Measurements from ENCODE around the gene C15orf62.

The C15orf62 gene

DNA sequence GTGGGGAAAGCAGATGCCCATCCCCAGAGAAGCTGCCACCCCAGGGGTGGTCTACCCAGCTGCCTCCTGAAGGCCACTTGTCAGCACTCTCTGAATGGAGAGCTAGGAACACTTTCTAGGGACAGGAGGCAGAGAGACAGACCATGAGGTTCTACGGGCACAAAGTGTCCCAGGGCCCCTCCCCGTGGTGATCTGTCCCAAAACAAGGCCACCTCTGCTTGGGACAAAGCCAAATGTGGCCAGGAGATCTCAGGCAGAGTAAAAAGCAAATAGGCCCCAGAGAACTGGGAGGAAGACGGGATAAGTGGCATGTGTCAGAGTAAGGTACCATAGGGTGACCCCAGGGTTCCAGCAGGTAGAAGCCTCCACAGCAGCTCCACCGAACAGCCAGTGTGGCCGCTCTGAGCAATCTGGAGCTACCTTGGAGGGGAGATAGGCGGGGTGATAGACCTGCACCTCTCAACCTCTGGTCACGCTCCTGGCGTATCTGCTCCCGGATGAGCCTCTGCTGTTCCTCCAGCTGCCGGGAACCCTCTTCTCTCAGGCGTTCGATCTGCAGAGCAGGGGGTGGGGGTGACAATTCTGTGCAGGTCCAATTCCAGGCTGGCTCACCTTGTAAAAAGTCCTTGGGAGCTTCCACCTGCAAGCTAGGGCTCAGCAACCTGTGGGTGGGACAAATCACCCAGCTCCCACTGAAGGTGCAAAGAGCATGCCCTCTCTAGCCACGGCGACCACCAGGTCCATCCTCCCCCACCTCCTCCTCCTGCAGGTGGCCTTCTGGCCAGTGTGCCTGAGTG lies 6.2 kb downstream of the C15orf62 start:
- DNase-seq (ENCODE audit: extremely low read depth in 1 of 2, low read depth in 1 of 2): no peak

DNA sequence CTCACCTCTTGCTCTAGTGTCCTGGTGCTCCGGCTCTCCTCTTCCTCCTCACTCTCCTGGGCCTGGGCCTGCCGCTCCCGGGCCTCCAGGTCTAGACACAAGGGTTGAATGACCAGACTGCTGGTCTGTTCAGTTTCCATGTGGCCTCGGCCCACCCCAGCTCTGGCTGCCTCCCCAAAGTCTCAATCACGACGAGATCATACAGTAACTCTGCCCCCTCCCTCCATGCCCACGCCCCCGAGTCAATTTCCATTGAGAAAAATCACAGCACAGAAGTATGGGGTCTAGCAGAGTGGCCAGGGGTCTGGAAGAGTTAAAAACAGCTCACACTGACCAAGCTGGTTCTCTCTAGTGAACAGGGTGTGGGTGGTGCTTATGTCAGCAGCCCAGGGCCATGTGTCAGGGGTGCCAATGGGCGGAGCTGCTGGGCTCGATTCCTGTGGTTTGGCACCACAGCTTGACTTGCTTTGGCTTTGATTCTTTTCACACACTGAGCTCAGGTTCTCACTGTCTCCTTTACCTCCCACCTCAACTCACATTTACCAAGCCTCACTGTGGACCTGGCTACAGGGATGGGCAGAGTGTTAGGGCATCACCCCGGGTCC lies 6.9 kb downstream of the C15orf62 start:
- DNase-seq (ENCODE audit: extremely low read depth in 1 of 2, low read depth in 1 of 2): no peak

DNA sequence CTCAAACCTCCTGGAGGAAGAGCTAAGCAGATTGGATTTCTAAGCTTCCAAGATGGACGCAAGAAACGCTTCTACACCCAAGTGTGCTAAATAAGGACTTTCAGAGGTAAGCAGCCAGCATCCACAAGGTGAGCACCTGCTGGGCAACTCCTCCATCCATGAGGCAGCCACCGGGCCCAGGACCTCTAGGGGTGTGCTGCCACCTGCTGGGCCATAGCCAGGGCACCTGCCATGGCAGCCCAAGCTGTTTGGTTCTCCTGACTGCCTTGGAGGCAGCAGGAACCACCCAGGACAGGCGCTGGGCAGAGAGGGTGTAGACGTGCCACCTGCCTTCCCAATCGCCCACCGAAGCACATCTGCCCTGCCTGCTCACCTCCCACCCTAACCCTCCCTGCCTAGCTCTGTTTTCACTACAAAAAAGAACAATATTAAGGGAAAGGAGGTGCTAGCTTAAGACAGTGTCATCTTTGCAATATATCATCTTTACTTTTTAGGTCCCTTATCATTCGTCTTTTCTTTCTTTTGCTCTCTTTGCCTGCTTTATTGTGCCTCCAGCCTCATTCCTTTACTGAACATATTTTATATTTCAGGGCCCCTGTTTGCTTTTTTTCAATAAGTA lies 12.9 kb downstream of the C15orf62 start:
- peak in 1 of 2 donors; percentile 70 for DNase-seq (ENCODE audit: extremely low read depth in 1 of 2, low read depth in 1 of 2)

GRCh38 chr15:40785164-40785563 lies 15.4 kb downstream of the C15orf62 start:
- no peak for DNase-seq (ENCODE audit: extremely low read depth in 1 of 2, low read depth in 1 of 2)

- DNase-seq (ENCODE audit: extremely low read depth in 1 of 2, low read depth in 1 of 2): no peak
These were observed 16.0 kb downstream of the C15orf62 start for GRCh38 chr15:40785814-40786213.

DNA sequence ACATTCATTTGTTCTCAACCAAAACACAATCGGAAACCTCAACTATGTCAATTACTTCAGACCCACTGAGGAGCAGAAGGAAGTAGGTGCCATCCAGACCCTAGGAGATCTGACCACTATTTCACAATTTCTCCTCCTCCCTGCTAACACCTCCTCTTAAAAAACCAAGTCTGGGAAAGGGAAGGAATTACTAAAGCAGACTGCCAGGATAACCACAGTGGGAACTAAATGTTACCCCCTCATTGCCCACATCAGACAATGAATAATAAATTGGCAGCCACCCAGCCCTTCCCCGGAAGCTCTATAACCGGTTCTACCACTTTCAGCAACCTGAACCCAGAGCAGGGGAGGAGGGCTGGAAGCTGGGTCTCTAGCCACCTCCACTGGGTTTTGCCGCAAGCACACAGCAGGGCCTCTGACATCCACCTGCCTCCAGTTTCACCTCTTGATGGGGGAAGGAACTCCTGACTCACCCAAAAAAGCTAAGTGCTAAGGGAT lies 17.6 kb downstream of the C15orf62 start:
- peak in 1 of 2 donors; percentile 14 for DNase-seq (ENCODE audit: extremely low read depth in 1 of 2, low read depth in 1 of 2)

DNA sequence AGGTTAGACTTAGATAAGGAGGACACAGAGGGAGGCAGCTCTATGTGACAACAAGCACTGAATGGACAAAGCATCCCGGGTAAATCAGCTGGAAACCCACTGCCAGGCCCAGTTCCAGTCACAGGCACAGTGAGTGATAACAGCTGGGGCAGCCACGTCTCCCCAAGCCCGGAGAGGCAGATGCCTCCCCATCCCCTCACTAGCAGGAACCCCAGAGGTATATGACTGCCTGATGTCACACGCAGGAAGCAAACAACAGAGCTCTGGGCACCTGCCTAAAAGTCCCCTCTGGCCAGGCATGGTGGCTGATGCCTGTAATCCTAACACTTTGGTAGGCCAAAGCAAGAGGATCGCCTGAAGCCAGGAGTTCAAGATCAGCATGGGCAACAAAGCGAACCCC lies 18.2 kb downstream of the C15orf62 start:
- DNase-seq (ENCODE audit: extremely low read depth in 1 of 2, low read depth in 1 of 2): no peak

- DNase-seq (ENCODE audit: extremely low read depth in 1 of 2, low read depth in 1 of 2): no peak
These were observed 19.3 kb downstream of the C15orf62 start for GRCh38 chr15:40789119-40789518.

DNA sequence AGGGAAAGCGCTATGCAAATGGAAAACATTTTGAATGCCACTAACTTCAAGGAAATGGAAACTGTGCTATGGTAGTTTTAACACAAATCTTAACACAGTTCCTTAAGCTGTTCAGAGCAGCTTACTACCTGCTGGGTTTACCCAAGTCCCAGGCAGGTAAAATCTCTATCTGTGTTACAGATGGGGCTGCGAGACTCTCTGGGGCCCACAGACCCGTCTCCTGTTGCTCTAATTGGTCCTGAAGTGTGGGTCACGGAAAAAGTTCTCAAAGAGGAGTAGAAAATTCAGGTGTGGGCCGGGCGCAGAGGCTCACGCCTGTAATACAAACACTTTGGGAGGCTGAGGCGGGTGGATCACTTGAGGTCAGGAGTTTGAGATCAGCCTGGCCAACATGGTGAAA lies 20.2 kb downstream of the C15orf62 start:
- no peak for DNase-seq (ENCODE audit: extremely low read depth in 1 of 2, low read depth in 1 of 2)

- DNase-seq (ENCODE audit: extremely low read depth in 1 of 2, low read depth in 1 of 2): no peak
These were observed 20.9 kb downstream of the C15orf62 start for GRCh38 chr15:40790718-40791117.

GRCh38 chr15:40792394-40792793 lies 22.6 kb downstream of the C15orf62 start:
- no peak for DNase-seq (ENCODE audit: extremely low read depth in 1 of 2, low read depth in 1 of 2)

GRCh38 chr15:40793216-40793989 lies 23.6 kb downstream of the C15orf62 start:
- no peak for DNase-seq (ENCODE audit: extremely low read depth in 1 of 2, low read depth in 1 of 2)

GRCh38 chr15:40796041-40796440 lies 26.3 kb downstream of the C15orf62 start:
- DNase-seq (ENCODE audit: extremely low read depth in 1 of 2, low read depth in 1 of 2): no peak

- no peak for DNase-seq (ENCODE audit: extremely low read depth in 1 of 2, low read depth in 1 of 2)
These were observed 26.7 kb downstream of the C15orf62 start for GRCh38 chr15:40796512-40796911.

- no peak for DNase-seq (ENCODE audit: extremely low read depth in 1 of 2, low read depth in 1 of 2)
These were observed 29.7 kb downstream of the C15orf62 start for GRCh38 chr15:40799523-40799922.

- no peak for DNase-seq (ENCODE audit: extremely low read depth in 1 of 2, low read depth in 1 of 2)
These were observed 33.3 kb downstream of the C15orf62 start for GRCh38 chr15:40803076-40803475.

- no peak for DNase-seq (ENCODE audit: extremely low read depth in 1 of 2, low read depth in 1 of 2)
These were observed 33.9 kb downstream of the C15orf62 start for GRCh38 chr15:40803688-40804087.

DNA sequence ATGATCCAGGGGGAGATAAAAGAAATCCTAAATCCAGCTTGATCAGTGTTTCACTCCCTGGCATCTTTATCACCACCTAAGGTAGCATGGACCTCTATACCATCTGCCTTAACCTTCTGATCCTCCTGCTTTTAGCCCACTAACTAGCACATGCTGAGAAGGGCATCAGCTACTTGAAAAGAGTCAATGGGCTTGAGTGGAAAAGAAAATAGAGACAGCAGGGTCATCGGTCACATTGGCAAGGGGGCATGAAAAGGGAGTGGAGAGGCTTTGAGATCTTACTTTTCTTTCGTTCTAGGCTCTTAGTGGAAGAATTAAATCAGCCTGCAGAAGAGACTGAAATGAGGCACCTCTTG lies 36.9 kb downstream of the C15orf62 start:
- DNase-seq (ENCODE audit: extremely low read depth in 1 of 2, low read depth in 1 of 2): no peak

GRCh38 chr15:40807028-40807887 lies 37.5 kb downstream of the C15orf62 start, which contains the start of the genes DNAJC17 and ZFYVE19:
Gene DNAJC17 (minus strand): TSS chr15:40807473. CDS start chr15:40807446, 27 bp downstream.
Gene ZFYVE19 (plus strand): TSS chr15:40807089. CDS start chr15:40807590, 501 bp downstream.
- DNase-seq (ENCODE audit: extremely low read depth in 1 of 2, low read depth in 1 of 2): peak; percentile 84 to 91

GRCh38 chr15:40807888-40808461 lies 38.2 kb downstream of the C15orf62 start:
- DNase-seq (ENCODE audit: extremely low read depth in 1 of 2, low read depth in 1 of 2): no peak
